ENCODE measurements around the gene TRIM26.

DNA sequence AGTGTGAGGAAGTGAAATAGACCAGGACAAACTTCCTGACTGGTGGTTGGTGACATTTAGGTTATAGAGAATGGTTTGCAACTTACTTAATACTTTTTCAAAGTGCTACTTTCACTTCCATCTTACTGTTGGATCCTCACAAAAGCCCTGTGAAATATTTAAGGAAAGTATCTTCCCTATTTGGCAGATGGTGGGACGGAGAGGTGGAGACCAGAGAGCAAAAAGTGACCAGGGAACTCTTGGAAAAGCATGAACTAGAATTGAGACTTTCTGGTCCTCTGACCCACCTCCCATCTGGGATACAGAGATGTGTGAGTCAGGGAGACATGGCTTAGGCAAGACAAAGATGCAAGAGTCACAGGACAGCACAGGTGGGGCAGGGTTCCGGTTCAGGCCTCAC lies 55.2 kb downstream of the TRIM26 start:
- TF ChIP-seq FOXM1 (IDR thresholded peaks at IDR 0.05; ENCODE audit: borderline replicate concordance, low read depth) (no peak), YY1 (IDR thresholded peaks at IDR 0.05; ENCODE audit: low read depth) (no peak), CEBPB (IDR thresholded peaks at IDR 0.05) (no peak)

Data from Ishikawa (cell line).